SJCRH30 (cell line): ENCODE results near the gene FLT1. TPM values are rescaled to one million over a fixed set of nuclear protein-coding genes. Genes with fewer than 3 reads are reported as not detected.

Experiments used
- DNase-seq, 2 experiments: peaks; one replicate each; pipeline ENCODE4 v3.0.0-alpha.2; 2015 to 2020
- H3K27ac ChIP-seq: fragments of 250-450 bp; sonication (Bioruptor Pico); 2 replicates; pipeline ENCODE4 v1.5.1; 2020; ENCODE audit warnings: mild to moderate bottlenecking, moderate library complexity
- H3K27me3 ChIP-seq: fragments of 250-450 bp; sonication (Bioruptor Pico); 2 replicates; pipeline ENCODE4 v1.5.1; 2020; ENCODE audit warnings: mild to moderate bottlenecking, moderate library complexity
- H3K36me3 ChIP-seq: fragments of 250-450 bp; sonication (Bioruptor Pico); 2 replicates; pipeline ENCODE4 v1.5.1; 2020; ENCODE audit warnings: mild to moderate bottlenecking, moderate library complexity
- H3K4me1 ChIP-seq: fragments of 250-450 bp; sonication (Bioruptor Pico); 2 replicates; pipeline ENCODE4 v1.5.1; 2020; ENCODE audit warnings: mild to moderate bottlenecking, moderate library complexity
- H3K4me3 ChIP-seq: fragments of 250-450 bp; sonication (Bioruptor Pico); 2 replicates; pipeline ENCODE4 v1.5.1; 2020; ENCODE audit warnings: mild to moderate bottlenecking, moderate library complexity
- H3K9me3 ChIP-seq: fragments of 250-450 bp; sonication (Bioruptor Pico); replicated peaks from 2 replicates; pipeline ENCODE4 v1.5.1; 2020; ENCODE audit warnings: mild to moderate bottlenecking, moderate library complexity
- total RNA-seq: library from RNA; depleted of rRNA; stranded (reverse); fragments of >200 nt; shearing (Covaris generic); gene quantifications from 2 replicates; pipeline ENCODE4 v1.2.3, GENCODE V29; 2014

The FLT1 gene
- total RNA-seq, 1 experiment from 2014 or later = 0.36 TPM

DNA sequence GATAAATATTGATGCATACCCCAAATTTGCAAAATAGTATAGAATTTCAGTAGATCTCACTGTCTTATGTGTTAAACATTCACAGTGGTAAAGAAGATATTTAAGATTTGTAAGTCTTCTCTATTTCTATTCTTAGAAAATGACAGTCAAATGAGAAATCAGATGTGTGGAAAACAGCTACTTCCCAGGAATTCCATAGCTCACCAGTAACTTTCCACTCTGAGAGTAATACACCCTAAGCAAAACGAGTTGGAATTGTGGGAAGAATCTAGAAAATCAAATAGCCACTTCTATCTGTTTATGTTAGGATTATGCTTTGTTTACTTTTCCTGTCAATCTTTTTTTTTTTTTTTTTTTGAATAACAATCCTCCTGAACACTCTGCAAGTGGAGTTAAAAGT, 69.1 kb downstream of the FLT1 start:
- no peak for DNase-seq

DNA sequence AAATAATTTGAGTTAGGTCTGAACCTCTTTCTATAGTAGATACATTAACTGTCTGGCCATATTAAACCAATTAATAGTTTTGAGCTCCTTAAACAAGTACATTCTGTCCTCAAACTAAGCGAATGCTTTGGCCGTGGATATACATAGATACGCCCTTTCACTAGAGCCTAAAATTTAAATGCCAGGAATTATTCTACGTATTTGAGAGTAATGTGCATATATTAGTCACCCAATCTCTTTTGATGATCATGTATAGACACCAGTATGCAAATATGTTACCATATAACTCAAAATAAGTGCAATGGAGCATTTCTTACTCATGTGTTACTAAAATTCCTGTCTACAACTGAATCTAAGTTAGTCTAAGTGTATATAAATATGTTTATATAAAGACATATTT, 70.4 kb downstream of the FLT1 start:
- Histone ChIP-seq H3K4me1 (no peaks in the 10 kb centered on the region), H3K27me3 (no peaks in the 10 kb centered on the region), H3K36me3 (no peaks in the 10 kb centered on the region), H3K9me3 (no peaks in the 10 kb centered on the region), H3K4me3 (no peak overlapping the region), H3K27ac (no peak overlapping the region)
- no peak for DNase-seq

More for the DNA sequence above, 69.1 kb downstream of the FLT1 start:
- H3K36me3 ChIP-seq = no peaks in the 10 kb centered on the region
- H3K27me3 ChIP-seq = 0 out of 2 replicates have a peak, but pooled peaks cover 4% of the 10 kb centered on the region
- H3K4me3 ChIP-seq = no peak overlapping the region
- H3K4me1 ChIP-seq = no peaks in the 10 kb centered on the region
- H3K9me3 ChIP-seq = no peaks in the 10 kb centered on the region
- H3K27ac ChIP-seq = no peak overlapping the region

GRCh38 chr13:28423010-28423409, 71.9 kb downstream of the FLT1 start:
- H3K9me3 ChIP-seq = no peaks in the 10 kb centered on the region
- no peaks in the 10 kb centered on the region for H3K4me1 ChIP-seq
- H3K27me3 ChIP-seq = no peaks in the 10 kb centered on the region
- no peaks in the 10 kb centered on the region for H3K36me3 ChIP-seq
- no peak overlapping the region for H3K27ac ChIP-seq
- no peak for DNase-seq
- no peak overlapping the region for H3K4me3 ChIP-seq

DNA sequence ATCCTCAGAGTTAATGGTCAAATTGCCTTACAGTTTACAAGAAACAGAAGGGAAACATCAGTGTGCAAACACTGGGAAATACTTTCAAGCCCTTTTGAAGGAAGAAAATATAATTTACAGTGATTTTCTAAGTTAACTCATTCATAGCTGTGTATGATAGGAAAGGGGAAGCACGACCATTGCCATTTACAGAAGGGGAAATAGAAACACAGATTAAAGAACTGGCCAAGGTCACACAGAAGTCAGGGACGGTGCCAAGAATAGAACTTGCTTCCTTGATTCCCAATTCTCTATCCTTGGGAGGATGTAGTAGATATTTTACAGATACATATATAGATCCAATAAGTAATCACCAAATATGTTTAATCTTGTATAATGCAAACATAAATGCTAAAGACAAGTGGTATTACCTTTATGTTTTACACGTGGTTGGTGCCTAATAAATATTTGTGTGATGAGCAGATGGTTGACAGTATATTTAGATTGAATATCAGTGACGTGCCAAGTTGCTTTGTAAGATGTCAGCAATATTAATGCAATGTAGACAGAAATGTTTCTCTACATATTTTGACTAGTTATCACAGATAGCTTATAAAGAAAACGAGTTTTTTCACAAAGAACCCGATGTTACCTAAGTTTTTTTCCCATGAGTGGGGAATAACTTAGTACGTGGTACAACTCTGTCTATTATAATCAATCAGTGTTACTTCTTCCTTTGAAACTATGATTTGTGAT, 73.1 kb downstream of the FLT1 start:
- Histone ChIP-seq H3K27ac (no peak overlapping the region), H3K9me3 (no peaks in the 10 kb centered on the region), H3K4me1 (no peaks in the 10 kb centered on the region), H3K4me3 (no peak overlapping the region), H3K36me3 (no peaks in the 10 kb centered on the region), H3K27me3 (no peaks in the 10 kb centered on the region)
- DNase-seq = no peak

- Histone ChIP-seq H3K4me3 (no peak overlapping the region), H3K36me3 (no peaks in the 10 kb centered on the region), H3K9me3 (no peaks in the 10 kb centered on the region), H3K4me1 (no peaks in the 10 kb centered on the region), H3K27ac (no peak overlapping the region), H3K27me3 (no peaks in the 10 kb centered on the region)
- no peak for DNase-seq
These were observed 74.2 kb downstream of the FLT1 start for GRCh38 chr13:28420704-28421103.

DNA sequence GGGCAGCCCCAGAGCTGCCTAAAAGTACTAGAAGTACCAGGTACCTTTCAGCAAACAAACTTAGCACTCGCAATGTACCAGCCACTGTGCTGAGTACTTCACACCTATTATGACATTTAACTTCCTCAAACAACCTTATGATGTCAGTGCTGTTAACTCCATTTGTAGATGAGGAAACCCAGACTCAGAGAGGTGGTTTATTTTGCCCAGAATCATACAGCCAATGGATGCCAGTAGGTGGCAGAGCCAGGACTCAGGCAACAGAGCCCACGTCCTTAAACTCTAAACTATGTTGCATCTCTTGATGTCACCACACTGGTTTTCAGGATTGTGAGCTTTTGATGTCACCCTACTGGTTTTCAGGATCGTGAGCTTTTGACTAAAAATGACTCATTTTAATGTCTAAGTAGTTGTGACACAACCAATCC, 78.9 kb downstream of the FLT1 start:
- no peak for DNase-seq
- no peak overlapping the region for H3K27ac ChIP-seq
- H3K27me3 ChIP-seq = no peaks in the 10 kb centered on the region
- no peaks in the 10 kb centered on the region for H3K9me3 ChIP-seq
- no peaks in the 10 kb centered on the region for H3K4me1 ChIP-seq
- no peaks in the 10 kb centered on the region for H3K36me3 ChIP-seq
- no peak overlapping the region for H3K4me3 ChIP-seq

GRCh38 chr13:28413999-28414398, 80.9 kb downstream of the FLT1 start:
- Histone ChIP-seq H3K4me3 (no peak overlapping the region), H3K27me3 (no peaks in the 10 kb centered on the region), H3K9me3 (no peaks in the 10 kb centered on the region), H3K4me1 (no peaks in the 10 kb centered on the region), H3K27ac (no peak overlapping the region), H3K36me3 (no peaks in the 10 kb centered on the region)
- no peak for DNase-seq

GRCh38 chr13:28412981-28413380, 81.9 kb downstream of the FLT1 start:
- no peaks in the 10 kb centered on the region for H3K27me3 ChIP-seq
- H3K4me3 ChIP-seq = no peak overlapping the region
- H3K9me3 ChIP-seq = no peaks in the 10 kb centered on the region

GRCh38 chr13:28411831-28412353, 83.0 kb downstream of the FLT1 start:
- Histone ChIP-seq H3K4me3 (no peak overlapping the region), H3K9me3 (no peaks in the 10 kb centered on the region), H3K27ac (no peak overlapping the region), H3K4me1 (no peaks in the 10 kb centered on the region), H3K27me3 (no peaks in the 10 kb centered on the region), H3K36me3 (no peaks in the 10 kb centered on the region)
- DNase-seq = peak in 1 of 2 experiments; percentile 14

More at GRCh38 chr13:28412981-28413380, 81.9 kb downstream of the FLT1 start:
- H3K4me1 ChIP-seq = no peaks in the 10 kb centered on the region
- no peak overlapping the region for H3K27ac ChIP-seq
- H3K36me3 ChIP-seq = no peaks in the 10 kb centered on the region
- DNase-seq = no peak

DNA sequence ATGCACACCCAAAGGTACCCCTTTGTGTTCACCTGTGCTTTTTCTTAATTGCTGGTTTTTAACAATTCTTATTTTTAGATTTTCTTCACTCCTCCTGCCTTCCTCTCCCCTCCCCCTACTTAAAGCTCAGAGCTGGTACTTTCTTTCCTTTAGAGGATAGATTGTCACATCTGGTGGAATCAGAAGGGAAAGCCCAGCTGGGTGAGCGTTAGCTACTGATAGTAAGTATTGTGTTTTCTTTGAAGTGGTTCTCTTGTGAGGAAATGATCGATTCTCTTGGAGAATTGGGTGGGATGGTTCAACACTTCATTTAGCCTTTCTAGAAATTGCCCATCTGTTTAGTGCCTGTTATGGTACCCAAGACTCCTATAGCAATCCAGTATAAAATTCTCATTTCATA, 84.8 kb downstream of the FLT1 start:
- DNase-seq = no peak
- Histone ChIP-seq H3K4me1 (no peaks in the 10 kb centered on the region), H3K9me3 (no peaks in the 10 kb centered on the region), H3K4me3 (no peak overlapping the region), H3K27ac (no peak overlapping the region), H3K36me3 (no peaks in the 10 kb centered on the region), H3K27me3 (no peaks in the 10 kb centered on the region)

GRCh38 chr13:28409648-28410047, 85.3 kb downstream of the FLT1 start:
- H3K9me3 ChIP-seq = no peaks in the 10 kb centered on the region
- H3K27ac ChIP-seq = no peak overlapping the region
- H3K4me3 ChIP-seq = no peak overlapping the region
- no peaks in the 10 kb centered on the region for H3K4me1 ChIP-seq
- no peaks in the 10 kb centered on the region for H3K27me3 ChIP-seq
- no peaks in the 10 kb centered on the region for H3K36me3 ChIP-seq
- DNase-seq = no peak

- DNase-seq = no peak
- no peaks in the 10 kb centered on the region for H3K36me3 ChIP-seq
- H3K9me3 ChIP-seq = no peaks in the 10 kb centered on the region
- H3K27ac ChIP-seq = no peak overlapping the region
- H3K4me1 ChIP-seq = no peaks in the 10 kb centered on the region
- H3K27me3 ChIP-seq = no peaks in the 10 kb centered on the region
- H3K4me3 ChIP-seq = no peak overlapping the region
These were observed 86.1 kb downstream of the FLT1 start for GRCh38 chr13:28408863-28409262.

GRCh38 chr13:28408235-28408848, 86.6 kb downstream of the FLT1 start:
- no peak overlapping the region for H3K27ac ChIP-seq
- H3K4me3 ChIP-seq = no peak overlapping the region
- no peaks in the 10 kb centered on the region for H3K4me1 ChIP-seq
- H3K27me3 ChIP-seq = no peaks in the 10 kb centered on the region
- no peaks in the 10 kb centered on the region for H3K9me3 ChIP-seq
- no peak for DNase-seq
- no peaks in the 10 kb centered on the region for H3K36me3 ChIP-seq

GRCh38 chr13:28406733-28407266, 88.1 kb downstream of the FLT1 start:
- H3K27me3 ChIP-seq = no peaks in the 10 kb centered on the region
- no peaks in the 10 kb centered on the region for H3K36me3 ChIP-seq

GRCh38 chr13:28402057-28402381, 92.9 kb downstream of the FLT1 start:
- H3K9me3 ChIP-seq = no peaks in the 10 kb centered on the region
- H3K27ac ChIP-seq = no peak overlapping the region
- no peak for DNase-seq

More at GRCh38 chr13:28406733-28407266, 88.1 kb downstream of the FLT1 start:
- Histone ChIP-seq H3K4me1 (no peaks in the 10 kb centered on the region), H3K9me3 (no peaks in the 10 kb centered on the region), H3K4me3 (no peak overlapping the region), H3K27ac (no peak overlapping the region)
- no peak for DNase-seq

More at GRCh38 chr13:28402057-28402381, 92.9 kb downstream of the FLT1 start:
- Histone ChIP-seq H3K27me3 (no peaks in the 10 kb centered on the region), H3K4me3 (no peak overlapping the region), H3K36me3 (no peaks in the 10 kb centered on the region), H3K4me1 (no peaks in the 10 kb centered on the region)
